ENCODE results near the gene INHA.

INHA gene

GRCh38 chr2:219538956-219539788, 32.9 kb upstream of the INHA start:
- TF ChIP-seq TEAD4 (IDR thresholded peaks at IDR 0.05) (no peak), FOXM1 (IDR thresholded peaks at IDR 0.05; ENCODE audit: borderline replicate concordance, low read depth) (no peak), EP300 (IDR thresholded peaks at IDR 0.05; ENCODE audit: borderline replicate concordance) (no peak), YY1 (IDR thresholded peaks at IDR 0.05; ENCODE audit: low read depth) (no peak), MAX (IDR thresholded peaks at IDR 0.05) (no peak), USF1 (IDR thresholded peaks at IDR 0.05) (no peak), TCF12 (IDR thresholded peaks at IDR 0.05; ENCODE audit: low read depth) (no peak), RAD21 (IDR thresholded peaks at IDR 0.05; ENCODE audit: low read depth) (no peak), EGR1 (IDR thresholded peaks at IDR 0.05) (no peak), ZBTB7A (IDR thresholded peaks at IDR 0.05; ENCODE audit: low read depth) (no peak), CREB1 (IDR thresholded peaks at IDR 0.05; ENCODE audit: low read depth) (no peak), NFIC (IDR thresholded peaks at IDR 0.05) (no peak), CEBPB (IDR thresholded peaks at IDR 0.05) (no peak)

- no peak for TF ChIP-seq TCF12 (IDR thresholded peaks at IDR 0.05; ENCODE audit: low read depth)
- TF ChIP-seq RAD21 (IDR thresholded peaks at IDR 0.05; ENCODE audit: low read depth), result no peak
- no peak for TF ChIP-seq FOXM1 (IDR thresholded peaks at IDR 0.05; ENCODE audit: borderline replicate concordance, low read depth)
- no peak for TF ChIP-seq EP300 (IDR thresholded peaks at IDR 0.05; ENCODE audit: borderline replicate concordance)
- TF ChIP-seq USF1 (IDR thresholded peaks at IDR 0.05), result no peak
- no peak for TF ChIP-seq CREB1 (IDR thresholded peaks at IDR 0.05; ENCODE audit: low read depth)
- no peak for TF ChIP-seq NFIC (IDR thresholded peaks at IDR 0.05)
- no peak for TF ChIP-seq CEBPB (IDR thresholded peaks at IDR 0.05)
- no peak for TF ChIP-seq TAF1 (IDR thresholded peaks at IDR 0.05; ENCODE audit: low read depth)
- no peak for TF ChIP-seq ZBTB7A (IDR thresholded peaks at IDR 0.05; ENCODE audit: low read depth)
- TF ChIP-seq YY1 (IDR thresholded peaks at IDR 0.05; ENCODE audit: low read depth), result no peak
- no peak for TF ChIP-seq MAX (IDR thresholded peaks at IDR 0.05)
- no peak for TF ChIP-seq TEAD4 (IDR thresholded peaks at IDR 0.05)
- no peak for TF ChIP-seq EGR1 (IDR thresholded peaks at IDR 0.05)
- TF ChIP-seq REST (IDR thresholded peaks at IDR 0.05; ENCODE audit: low read depth), result no peak
Measured at GRCh38 chr2:219539926-219540678, 32.0 kb upstream of the INHA start.

- TF ChIP-seq CEBPB (IDR thresholded peaks at IDR 0.05) (no peak), FOXM1 (IDR thresholded peaks at IDR 0.05; ENCODE audit: borderline replicate concordance, low read depth) (no peak), EGR1 (IDR thresholded peaks at IDR 0.05) (no peak), TEAD4 (IDR thresholded peaks at IDR 0.05) (no peak), CREB1 (IDR thresholded peaks at IDR 0.05; ENCODE audit: low read depth) (no peak), EP300 (IDR thresholded peaks at IDR 0.05; ENCODE audit: borderline replicate concordance) (no peak), NFIC (IDR thresholded peaks at IDR 0.05) (no peak), REST (IDR thresholded peaks at IDR 0.05; ENCODE audit: low read depth) (no peak), YY1 (IDR thresholded peaks at IDR 0.05; ENCODE audit: low read depth) (no peak), MAX (IDR thresholded peaks at IDR 0.05) (no peak), TCF12 (IDR thresholded peaks at IDR 0.05; ENCODE audit: low read depth) (no peak), RAD21 (IDR thresholded peaks at IDR 0.05; ENCODE audit: low read depth) (no peak), USF1 (IDR thresholded peaks at IDR 0.05) (no peak), TAF1 (IDR thresholded peaks at IDR 0.05; ENCODE audit: low read depth) (no peak), ZBTB7A (IDR thresholded peaks at IDR 0.05; ENCODE audit: low read depth) (no peak)
Measured at GRCh38 chr2:219540784-219541504, 31.2 kb upstream of the INHA start.

Data from Ishikawa (cell line).